ENCODE results near the gene SNX25. TPM values are rescaled to one million over a fixed set of nuclear protein-coding genes. Genes with fewer than 3 reads are reported as not detected.

Gene SNX25
- total RNA-seq, 1 donor from 2014 or later = 29.5 TPM

- H3K9ac ChIP-seq (ENCODE audit: low read length) = no peak overlapping the region
- no peaks in the 10 kb centered on the region for H4K20me1 ChIP-seq (ENCODE audit: insufficient read depth, low read length)
- H3K36me3 ChIP-seq (ENCODE audit: insufficient read depth, low read length) = no peaks in the 10 kb centered on the region
- Mint-ChIP-seq H3K27me3 (ENCODE audit: low read depth, unreplicated experiment) (no peaks in the 10 kb centered on the region), H3K9me3 (ENCODE audit: unreplicated experiment) (no peaks in the 10 kb centered on the region), H3K36me3 (ENCODE audit: low read depth, unreplicated experiment) (peaks cover 7% of the 10 kb centered on the region), H3K4me1 (ENCODE audit: low read depth, unreplicated experiment) (peaks cover 60% of the 10 kb centered on the region), H3K4me3 (ENCODE audit: unreplicated experiment) (no peak overlapping the region), H3K27ac (ENCODE audit: unreplicated experiment) (peak overlapping the region; percentile 93)
- H3K79me2 ChIP-seq (ENCODE audit: insufficient read depth, low read length) = peaks cover 11% of the 10 kb centered on the region
- TF ChIP-seq CTCF (IDR thresholded peaks at IDR 0.05; ENCODE audit: insufficient read depth, low read depth, low read length) (no peak), EZH2 (IDR thresholded peaks at IDR 0.05; ENCODE audit: insufficient read depth, low read length) (no peak)
- H3K27me3 ChIP-seq (ENCODE audit: insufficient read depth, low read length) = no peaks in the 10 kb centered on the region
- H3K4me2 ChIP-seq (ENCODE audit: low read length) = peak overlapping the region; percentile 23
- no peak overlapping the region for H2AFZ ChIP-seq (ENCODE audit: low read depth, low read length)
- no peaks in the 10 kb centered on the region for H3K9me3 ChIP-seq (ENCODE audit: insufficient read depth, low read depth, low read length)
- H3K4me3 ChIP-seq (ENCODE audit: insufficient read depth, low read depth, low read length) = no peak overlapping the region
- no peak for FAIRE-seq
- H3K4me1 ChIP-seq (ENCODE audit: insufficient read depth, low read length) = peaks cover 27% of the 10 kb centered on the region
- peak overlapping the region; percentile 52 for H3K27ac ChIP-seq (ENCODE audit: low read depth, low read length)
- no peak for DNase-seq (ENCODE audit: low read depth)
These were observed 46.5 kb downstream of the SNX25 start for GRCh38 chr4:185255868-185256267.

GRCh38 chr4:185256446-185256845 is 47.0 kb downstream of the SNX25 start:
- Mint-ChIP-seq H3K4me1 (ENCODE audit: low read depth, unreplicated experiment) (peaks cover 59% of the 10 kb centered on the region), H3K9me3 (ENCODE audit: unreplicated experiment) (no peaks in the 10 kb centered on the region), H3K4me3 (ENCODE audit: unreplicated experiment) (no peak overlapping the region), H3K36me3 (ENCODE audit: low read depth, unreplicated experiment) (peaks cover 7% of the 10 kb centered on the region), H3K27me3 (ENCODE audit: low read depth, unreplicated experiment) (no peaks in the 10 kb centered on the region), H3K27ac (ENCODE audit: unreplicated experiment) (peak overlapping the region; percentile 93)
- no peaks in the 10 kb centered on the region for H3K27me3 ChIP-seq (ENCODE audit: insufficient read depth, low read length)
- no peak for FAIRE-seq
- TF ChIP-seq CTCF (IDR thresholded peaks at IDR 0.05; ENCODE audit: insufficient read depth, low read depth, low read length) (no peak), EZH2 (IDR thresholded peaks at IDR 0.05; ENCODE audit: insufficient read depth, low read length) (no peak)
- peaks cover 11% of the 10 kb centered on the region for H3K79me2 ChIP-seq (ENCODE audit: insufficient read depth, low read length)
- H3K9ac ChIP-seq (ENCODE audit: low read length) = peak overlapping the region; percentile 57
- no peaks in the 10 kb centered on the region for H4K20me1 ChIP-seq (ENCODE audit: insufficient read depth, low read length)
- no peak overlapping the region for H3K4me3 ChIP-seq (ENCODE audit: insufficient read depth, low read depth, low read length)
- no peaks in the 10 kb centered on the region for H3K36me3 ChIP-seq (ENCODE audit: insufficient read depth, low read length)
- peaks cover 27% of the 10 kb centered on the region for H3K4me1 ChIP-seq (ENCODE audit: insufficient read depth, low read length)
- no peak overlapping the region for H2AFZ ChIP-seq (ENCODE audit: low read depth, low read length)
- H3K27ac ChIP-seq (ENCODE audit: low read depth, low read length) = peak overlapping the region; percentile 81
- H3K9me3 ChIP-seq (ENCODE audit: insufficient read depth, low read depth, low read length) = no peaks in the 10 kb centered on the region
- peak; percentile 76 for DNase-seq (ENCODE audit: low read depth)
- peak overlapping the region; percentile 47 for H3K4me2 ChIP-seq (ENCODE audit: low read length)

- peak overlapping the region; percentile 81 for H3K27ac ChIP-seq (ENCODE audit: low read depth, low read length)
- H3K4me3 Mint-ChIP-seq (ENCODE audit: unreplicated experiment) = peak overlapping the region; percentile 20
- H3K79me2 ChIP-seq (ENCODE audit: insufficient read depth, low read length) = peaks cover 11% of the 10 kb centered on the region
- no peak for DNase-seq (ENCODE audit: low read depth)
- no peaks in the 10 kb centered on the region for H3K9me3 ChIP-seq (ENCODE audit: insufficient read depth, low read depth, low read length)
- peak overlapping the region; percentile 47 for H3K4me2 ChIP-seq (ENCODE audit: low read length)
- peak overlapping the region; percentile 93 for H3K27ac Mint-ChIP-seq (ENCODE audit: unreplicated experiment)
- FAIRE-seq = no peak
- no peaks in the 10 kb centered on the region for H3K36me3 ChIP-seq (ENCODE audit: insufficient read depth, low read length)
- H3K27me3 ChIP-seq (ENCODE audit: insufficient read depth, low read length) = no peaks in the 10 kb centered on the region
- H2AFZ ChIP-seq (ENCODE audit: low read depth, low read length) = no peak overlapping the region
- H3K4me1 Mint-ChIP-seq (ENCODE audit: low read depth, unreplicated experiment) = peaks cover 54% of the 10 kb centered on the region
- TF ChIP-seq CTCF (IDR thresholded peaks at IDR 0.05; ENCODE audit: insufficient read depth, low read depth, low read length) (no peak), EZH2 (IDR thresholded peaks at IDR 0.05; ENCODE audit: insufficient read depth, low read length) (no peak)
- peak overlapping the region; percentile 57 for H3K9ac ChIP-seq (ENCODE audit: low read length)
- H3K4me3 ChIP-seq (ENCODE audit: insufficient read depth, low read depth, low read length) = no peak overlapping the region
- H3K36me3 Mint-ChIP-seq (ENCODE audit: low read depth, unreplicated experiment) = peaks cover 7% of the 10 kb centered on the region
- H3K4me1 ChIP-seq (ENCODE audit: insufficient read depth, low read length) = peaks cover 27% of the 10 kb centered on the region
- no peaks in the 10 kb centered on the region for H3K27me3 Mint-ChIP-seq (ENCODE audit: low read depth, unreplicated experiment)
- H3K9me3 Mint-ChIP-seq (ENCODE audit: unreplicated experiment) = no peaks in the 10 kb centered on the region
- H4K20me1 ChIP-seq (ENCODE audit: insufficient read depth, low read length) = no peaks in the 10 kb centered on the region
These were observed 47.7 kb downstream of the SNX25 start for GRCh38 chr4:185257086-185257485.
